Testis (tissue), 5 donors: ENCODE measurements around the gene SYCP1. TPM values are rescaled to one million over a fixed set of nuclear protein-coding genes. Genes with fewer than 3 reads are reported as not detected.
A peak's percentile ranks its signal among the peaks of the same experiment; 100 is the strongest.
"Not testable (repeated sequence)": the region's sequence is repeated elsewhere in the genome, so short reads cannot be mapped to it uniquely, and the experiment has no call there.

Experiments used
- DNase-seq: peaks from one replicate; pipeline ENCODE4 v3.0.0-alpha.2; 2019
- H3K27ac ChIP-seq, 2 donors: fragments of 200-600 bp; sonication (generic); one replicate each; pipeline ENCODE4 v1.5.1; 2019
- H3K27me3 ChIP-seq: fragments of 200-600 bp; sonication (generic); one replicate; pipeline ENCODE4 v1.5.1; 2019
- H3K36me3 ChIP-seq: fragments of 200-600 bp; sonication (generic); one replicate; pipeline ENCODE4 v1.5.1; 2017; ENCODE audit warnings: low read depth; ENCODE audit errors: missing control alignments
- H3K4me1 ChIP-seq: fragments of 200-600 bp; sonication (generic); one replicate; pipeline ENCODE4 v1.5.1; 2019
- H3K4me3 ChIP-seq, 2 donors: fragments of 200-600 bp; sonication (generic); one replicate each; pipeline ENCODE4 v1.5.1; 2017 to 2019
- H3K9me3 ChIP-seq: fragments of 200-600 bp; sonication (generic); one replicate; pipeline ENCODE4 v1.5.1; 2017
- CTCF ChIP-seq, 3 experiments: fragments of 450-650 bp in 2 of 3; fragments of 200-600 bp in 1 of 3; sonication (generic) in 1 of 3; IDR thresholded peaks; one replicate each; pipeline ENCODE4 v1.5.1; 2016 to 2019; ENCODE audit warnings: antibody characterized with exemption in 3 of 3, mild to moderate bottlenecking in 2 of 3, moderate library complexity in 1 of 3
- POLR2A ChIP-seq: fragments of 450-650 bp; IDR thresholded peaks from one replicate; pipeline ENCODE4 v1.6.1; 2017; ENCODE audit warnings: antibody characterized with exemption, mild to moderate bottlenecking, moderate library complexity
- WGBS, 2 donors: methylation state at CpG; one replicate each; pipeline ENCODE4 v1.1.5; 2018; 5-methylcytosine and 5-hydroxymethylcytosine counted together
- intact Hi-C: fragments of 100-400 bp; cut with DNase I; formaldehyde crosslinking; loops from one replicate; pipeline ENCODE4 v1.15.1; 2023; ENCODE audit warnings: low total_unique reads
- long read RNA-seq, 2 donors: transcript quantifications; one replicate each; lab custom pipeline, GENCODE V29; 2026
- polyA plus RNA-seq: library from polyadenylated mRNA; stranded (reverse); fragments of 350-450 nt; fragmentation: Illumina TruSeq; extraction: RNeasy Lipid Tissue Mini Kit (QIAGEN cat#74804); gene quantifications from one replicate; pipeline ENCODE4 v1.2.3, GENCODE V29; 2014; ENCODE audit warnings: low read depth, low replicate concordance; ENCODE audit not compliant: insufficient read depth
- total RNA-seq, 2 donors: library from RNA; depleted of rRNA; stranded (reverse); fragments of >200 nt; gene quantifications; one replicate each; pipeline ENCODE4 v1.2.3, GENCODE V29; 2016

SYCP1 gene
- total RNA-seq (10 to 100 TPM; 29.8 to 66.5 TPM), polyA plus RNA-seq (10.5 TPM)
- long read RNA-seq, donor 1, result 0 reads
- long read RNA-seq, donor 2, result 0 reads

- Histone ChIP-seq H3K9me3 (no peaks in the 10 kb centered on the region), H3K27me3 (no peaks in the 10 kb centered on the region), H3K4me3 (peak within 1 kb of the TSS; percentile 45 to 54), H3K36me3 (no peaks in the 10 kb centered on the region), H3K27ac (peak within 1 kb of the TSS; percentile 4 to 56), H3K4me1 (no peaks in the 10 kb centered on the region)
- no peak for TF ChIP-seq CTCF (IDR thresholded peaks at IDR 0.05)
- TF ChIP-seq POLR2A, result no peak
- peak; percentile 56 for DNase-seq
- WGBS, 2 donors, result 21% methylated on average over 22 to 40 of the region's 40 CpGs
- intact Hi-C loops, result no loop called here
Observed at GRCh38 chr1:114854693-114855320, at the start of gene SYCP1. TSS of gene SYCP1 (plus strand) at chr1:114854863. CDS start at chr1:114855465, 602 bp downstream.

- DNase-seq, result no peak
- TF ChIP-seq CTCF (IDR thresholded peaks at IDR 0.05) (no peak), POLR2A (no peak)
- Histone ChIP-seq H3K9me3 (no peaks in the 10 kb centered on the region), H3K27me3 (no peaks in the 10 kb centered on the region), H3K4me1 (no peaks in the 10 kb centered on the region), H3K4me3 (no peak overlapping the region), H3K36me3 (no peaks in the 10 kb centered on the region), H3K27ac (no peak overlapping the region)
- intact Hi-C loops, result no loop called here
- WGBS, 2 donors, result 72 to 75% methylated on average over 3 of the region's 3 CpGs
Observed at GRCh38 chr1:114819869-114820268, 34.8 kb upstream of the SYCP1 start.

- Histone ChIP-seq H3K36me3 (no peaks in the 10 kb centered on the region), H3K4me1 (no peaks in the 10 kb centered on the region), H3K27ac (no peak overlapping the region), H3K9me3 (no peaks in the 10 kb centered on the region), H3K4me3 (no peak overlapping the region), H3K27me3 (no peaks in the 10 kb centered on the region)
- intact Hi-C loops, result no loop called here
- no peak for DNase-seq
- WGBS, 2 donors, result 86 to 95% methylated on average over 2 of the region's 2 CpGs
- TF ChIP-seq CTCF (IDR thresholded peaks at IDR 0.05) (no peak), POLR2A (no peak)
Observed at GRCh38 chr1:114820392-114820791, 34.3 kb upstream of the SYCP1 start.

- H3K27me3 ChIP-seq, result no peaks in the 10 kb centered on the region
- H3K9me3 ChIP-seq, result no peaks in the 10 kb centered on the region
- intact Hi-C loops, result no loop called here
- no peak overlapping the region for H3K27ac ChIP-seq
- no peaks in the 10 kb centered on the region for H3K4me1 ChIP-seq
- no peak for TF ChIP-seq POLR2A
- no peak for TF ChIP-seq CTCF (IDR thresholded peaks at IDR 0.05)
- no peak overlapping the region for H3K4me3 ChIP-seq
- DNase-seq, result no peak
- no peaks in the 10 kb centered on the region for H3K36me3 ChIP-seq
Observed at GRCh38 chr1:114821978-114822377, 32.7 kb upstream of the SYCP1 start.

- WGBS, 2 donors, result 81 to 91% methylated on average over 5 of the region's 5 CpGs
- Histone ChIP-seq H3K4me1 (no peaks in the 10 kb centered on the region), H3K27ac (no peak overlapping the region), H3K4me3 (no peak overlapping the region), H3K27me3 (no peaks in the 10 kb centered on the region), H3K9me3 (no peaks in the 10 kb centered on the region), H3K36me3 (no peaks in the 10 kb centered on the region)
- no peak for TF ChIP-seq POLR2A
- TF ChIP-seq CTCF (IDR thresholded peaks at IDR 0.05), result no peak
- no peak for DNase-seq
- intact Hi-C loops, result no loop called here
Observed at GRCh38 chr1:114828251-114828650, 26.4 kb upstream of the SYCP1 start.

- H3K4me3 ChIP-seq, H3K27me3 ChIP-seq, H3K27ac ChIP-seq, H3K9me3 ChIP-seq, intact Hi-C loops, DNase-seq, H3K36me3 ChIP-seq, H3K4me1 ChIP-seq: not testable (repeated sequence)
- 64 to 76% methylated on average over 1 of the region's 1 CpG for WGBS, 2 donors
Observed at GRCh38 chr1:114830075-114830474, 24.6 kb upstream of the SYCP1 start.
